BJ (cell line): Measurements from ENCODE around the gene PURB. TPM values are rescaled to one million over a fixed set of nuclear protein-coding genes. Genes with fewer than 3 reads are reported as not detected.
A peak's percentile ranks its signal among the peaks of the same experiment; 100 is the strongest.

Experiments
- CTCF ChIA-PET: fragments of 350-600 bp; formaldehyde crosslinking; extraction: SDS; loops from one replicate; lab custom pipeline; 2021; ENCODE audit warnings: antibody characterized with exemption, inconsistent platforms; lab: Yijun Ruan, JAX
- POLR2A ChIA-PET: fragments of 300-600 bp; sonication (Branson Sonifier 250); formaldehyde crosslinking; extraction: SDS; loops from one replicate; lab custom pipeline; 2021; ENCODE audit warnings: antibody characterized with exemption; lab: Charles Lee
- DNase-seq: peaks from one replicate; pipeline ENCODE4 v3.0.0-alpha.2; 2011; ENCODE audit warnings: low read depth
- H3K27me3 ChIP-seq: 2 replicates; pipeline ENCODE4 v1.6.0; 2011; ENCODE audit warnings: low read length; ENCODE audit not compliant: control insufficient read depth, insufficient read depth
- H3K36me3 ChIP-seq: 2 replicates; pipeline ENCODE4 v1.5.1; 2011; ENCODE audit warnings: low read length; ENCODE audit not compliant: control insufficient read depth, insufficient read depth
- H3K4me3 ChIP-seq: 2 replicates; pipeline ENCODE4 v1.5.1; 2011; ENCODE audit warnings: low read depth, mild to moderate bottlenecking, control low read depth, low read length
- CTCF ChIP-seq: IDR thresholded peaks from 2 replicates; pipeline ENCODE4 v1.5.1; 2011; ENCODE audit warnings: low read depth, mild to moderate bottlenecking, control low read depth, inconsistent platforms, low read length, moderate library complexity; ENCODE audit not compliant: insufficient read depth
- polyA plus RNA-seq: library from polyadenylated mRNA; depleted of rRNA; stranded (reverse); fragments of >200 nt; gene quantifications from 2 replicates; pipeline ENCODE4 v1.2.3, GENCODE V29; 2011

The PURB gene
- polyA plus RNA-seq, 1 experiment: 2.5 TPM

GRCh38 chr7:44891791-44892190 is 6.5 kb upstream of the PURB start:
- ChIA-PET POLR2A (no interaction called here), CTCF (interaction anchor here (1.2 kb wide), 1 partner anchor 35 kb away, joined by 4 read pairs; no protein-coding TSS in a partner anchor)
- no peak for TF ChIP-seq CTCF

GRCh38 chr7:44891372-44891771 is 6.0 kb upstream of the PURB start:
- no peak for TF ChIP-seq CTCF
- no peak overlapping the region for H3K4me3 ChIP-seq
- POLR2A ChIA-PET: no interaction called here
- H3K27me3 ChIP-seq: no peaks in the 10 kb centered on the region
- DNase-seq: no peak
- CTCF ChIA-PET: interaction anchor here (1.2 kb wide), 1 partner anchor 35 kb away, joined by 4 read pairs; no protein-coding TSS in a partner anchor
- H3K36me3 ChIP-seq: no peaks in the 10 kb centered on the region

More at GRCh38 chr7:44891791-44892190, 6.5 kb upstream of the PURB start:
- Histone ChIP-seq H3K36me3 (no peaks in the 10 kb centered on the region), H3K27me3 (no peaks in the 10 kb centered on the region), H3K4me3 (no peak overlapping the region)
- no peak for DNase-seq

GRCh38 chr7:44889086-44889781 is 3.9 kb upstream of the PURB start:
- H3K36me3 ChIP-seq: no peaks in the 10 kb centered on the region
- no peaks in the 10 kb centered on the region for H3K27me3 ChIP-seq
- POLR2A ChIA-PET: no interaction called here
- TF ChIP-seq CTCF: no peak
- CTCF ChIA-PET: no interaction called here
- H3K4me3 ChIP-seq: no peak overlapping the region
- no peak for DNase-seq

- POLR2A ChIA-PET: no interaction called here
- Histone ChIP-seq H3K4me3 (no peak overlapping the region), H3K27me3 (no peaks in the 10 kb centered on the region), H3K36me3 (no peaks in the 10 kb centered on the region)
- no peak for TF ChIP-seq CTCF
- DNase-seq: no peak
- CTCF ChIA-PET: no interaction called here
Measured at GRCh38 chr7:44887293-44887692, 2.0 kb upstream of the PURB start.

- Histone ChIP-seq H3K36me3 (no peaks in the 10 kb centered on the region), H3K4me3 (peak overlapping the region; percentile 92), H3K27me3 (no peaks in the 10 kb centered on the region)
- ChIA-PET POLR2A (no interaction called here), CTCF (interaction anchor here (0.8 to 2.2 kb wide), 7 partner anchors 10 to 38 kb away, joined by 3 to 8 read pairs (median 3); no protein-coding TSS in a partner anchor)
- no peak for TF ChIP-seq CTCF
- no peak for DNase-seq
Measured at GRCh38 chr7:44884621-44885393, 523 bp downstream of the PURB start.
